GM12873 (cell line): ENCODE results near the gene SEMA4B.

Experiments used
- TF ChIP-seq, protein P1 (sequence below): IDR thresholded peaks from 2 replicates; pipeline ENCODE4 v1.5.1; 2012; ENCODE audit warnings: low read depth, mild to moderate bottlenecking, moderate library complexity, low read length, control low read depth; ENCODE audit not compliant: insufficient read depth; ENCODE audit errors: missing control alignments

Gene SEMA4B

DNA sequence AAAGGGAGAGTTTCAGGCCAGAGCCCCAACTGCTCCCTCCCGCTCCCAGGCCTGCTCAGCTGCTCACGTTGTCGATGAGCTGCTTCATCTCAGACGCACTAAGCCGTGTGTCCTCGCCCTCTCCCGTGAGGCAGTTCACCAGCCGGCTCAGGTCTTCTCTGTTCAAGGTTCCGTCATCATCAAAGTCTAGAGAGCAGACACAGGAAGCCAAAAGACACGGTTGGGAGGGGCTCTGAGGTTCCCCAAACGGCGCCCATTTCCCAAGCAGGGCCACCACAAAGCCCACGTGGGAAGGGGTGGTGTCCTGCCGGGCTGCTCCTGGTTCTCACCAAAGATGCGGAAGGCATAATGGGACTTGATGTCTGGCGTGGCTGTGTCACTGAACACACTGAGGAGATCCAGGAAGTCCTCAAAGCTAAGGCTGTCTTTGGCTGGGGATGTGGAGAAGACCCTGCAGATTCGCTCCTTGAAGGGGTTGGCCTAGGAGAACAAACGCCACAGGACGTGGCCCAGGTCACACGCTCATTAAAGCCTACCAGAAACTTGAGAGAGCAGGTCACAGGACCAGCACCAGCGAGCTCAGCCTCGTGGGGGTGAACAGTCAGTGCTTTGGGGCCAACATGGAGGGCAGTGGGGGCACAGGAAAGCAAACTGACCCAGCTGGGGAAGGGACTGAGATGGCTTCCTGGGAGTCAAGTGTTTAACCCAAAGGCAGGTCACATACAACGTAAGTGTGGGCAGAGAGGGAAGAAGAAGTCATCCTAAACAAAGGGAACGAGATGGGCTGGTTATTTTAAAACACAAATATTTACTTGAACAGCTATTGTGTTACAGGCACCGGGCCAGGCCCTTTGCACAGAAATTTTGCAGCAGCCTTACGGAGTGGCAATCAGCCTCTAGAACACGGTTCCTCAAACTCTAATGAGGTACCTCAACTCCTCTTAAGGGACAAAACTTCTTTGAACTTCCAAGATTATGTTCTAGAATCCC lies 30.2 kb downstream of the SEMA4B start:
- TF ChIP-seq, protein P1, sequence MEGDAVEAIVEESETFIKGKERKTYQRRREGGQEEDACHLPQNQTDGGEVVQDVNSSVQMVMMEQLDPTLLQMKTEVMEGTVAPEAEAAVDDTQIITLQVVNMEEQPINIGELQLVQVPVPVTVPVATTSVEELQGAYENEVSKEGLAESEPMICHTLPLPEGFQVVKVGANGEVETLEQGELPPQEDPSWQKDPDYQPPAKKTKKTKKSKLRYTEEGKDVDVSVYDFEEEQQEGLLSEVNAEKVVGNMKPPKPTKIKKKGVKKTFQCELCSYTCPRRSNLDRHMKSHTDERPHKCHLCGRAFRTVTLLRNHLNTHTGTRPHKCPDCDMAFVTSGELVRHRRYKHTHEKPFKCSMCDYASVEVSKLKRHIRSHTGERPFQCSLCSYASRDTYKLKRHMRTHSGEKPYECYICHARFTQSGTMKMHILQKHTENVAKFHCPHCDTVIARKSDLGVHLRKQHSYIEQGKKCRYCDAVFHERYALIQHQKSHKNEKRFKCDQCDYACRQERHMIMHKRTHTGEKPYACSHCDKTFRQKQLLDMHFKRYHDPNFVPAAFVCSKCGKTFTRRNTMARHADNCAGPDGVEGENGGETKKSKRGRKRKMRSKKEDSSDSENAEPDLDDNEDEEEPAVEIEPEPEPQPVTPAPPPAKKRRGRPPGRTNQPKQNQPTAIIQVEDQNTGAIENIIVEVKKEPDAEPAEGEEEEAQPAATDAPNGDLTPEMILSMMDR = no peak

DNA sequence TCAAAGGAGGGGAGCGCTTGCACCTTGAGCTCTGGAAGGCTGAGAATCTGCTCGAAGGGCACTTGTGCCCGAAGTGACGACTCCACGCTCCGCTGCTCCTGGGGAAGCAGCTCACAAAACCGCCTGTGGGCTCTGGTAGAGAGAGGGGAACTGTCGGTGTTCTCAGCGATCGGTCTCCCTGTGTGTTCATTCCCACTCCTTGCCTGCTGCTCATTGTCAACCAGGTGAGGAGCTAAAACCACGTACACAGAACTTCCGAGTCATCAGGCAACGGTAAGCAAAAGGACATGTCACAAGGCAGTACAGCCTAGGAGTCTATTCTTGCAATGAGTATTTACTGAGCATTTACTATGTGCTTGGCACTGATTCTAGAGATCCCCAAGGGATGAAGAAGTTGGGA lies 31.1 kb downstream of the SEMA4B start:
- TF ChIP-seq, protein P1 = no peak

DNA sequence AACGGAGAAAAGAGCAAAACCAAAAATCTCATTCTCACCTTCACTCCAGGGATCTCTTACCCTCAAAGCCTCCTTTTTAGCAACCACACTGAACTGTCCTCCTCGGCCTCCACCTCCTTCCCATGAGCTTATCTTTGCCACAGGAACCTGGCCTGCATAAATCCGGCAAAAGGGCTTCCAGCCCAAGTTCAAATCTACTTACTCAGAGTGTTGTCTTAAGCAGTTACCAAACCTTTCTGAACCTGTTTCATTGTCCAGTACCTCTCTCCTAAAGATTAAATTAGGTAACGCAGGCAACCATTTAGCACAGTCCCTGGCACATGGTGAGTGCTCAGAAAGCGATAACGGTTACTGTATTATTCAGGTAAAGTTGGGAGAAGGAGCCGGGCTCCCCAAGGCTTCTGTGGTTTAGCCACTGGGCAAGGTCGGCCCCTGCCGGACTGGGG lies 31.8 kb downstream of the SEMA4B start:
- TF ChIP-seq, protein P1 = peak; percentile 56

DNA sequence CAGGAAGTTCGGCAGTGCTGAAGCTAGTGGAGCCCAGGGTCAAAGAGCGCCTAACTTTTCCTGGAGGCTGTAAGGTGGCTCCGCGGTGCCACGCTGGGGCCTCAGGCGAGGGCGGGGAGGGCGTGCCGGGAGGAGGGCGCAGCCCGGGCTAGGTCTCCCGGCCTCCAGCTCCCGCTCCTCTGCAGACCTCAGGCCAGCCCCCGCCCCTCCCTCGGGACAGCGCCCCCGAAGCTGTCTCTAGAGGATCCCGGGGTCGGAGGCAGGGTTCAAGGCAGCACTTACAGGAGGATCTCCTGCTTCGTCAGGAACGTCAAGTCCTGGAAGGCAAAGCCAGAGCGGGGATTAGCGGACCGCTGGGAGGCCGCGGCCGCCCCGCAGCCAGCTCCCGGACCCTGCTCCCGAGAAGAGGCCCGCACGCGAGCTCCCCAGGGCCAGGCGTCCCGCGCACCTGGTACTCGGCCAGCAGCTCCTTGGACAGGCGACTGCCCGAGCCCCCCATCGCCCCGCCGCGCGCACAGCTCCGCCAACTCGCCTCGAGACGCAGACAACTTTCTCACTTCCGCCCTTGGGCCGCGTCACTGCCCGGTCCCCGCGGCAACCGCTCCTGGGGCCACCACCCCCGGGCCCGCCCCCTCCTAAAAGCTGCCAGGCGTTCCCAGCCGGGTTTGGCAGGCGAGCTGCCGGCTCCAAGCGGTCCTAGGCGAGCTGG lies 32.4 kb downstream of the SEMA4B start, which contains the start of gene CIB1:
TSS of gene CIB1 (minus strand) at position 555 of the 709 bp plus-strand sequence. CDS start at position 499, 56 bp downstream.
- TF ChIP-seq, protein P1 = no peak

DNA sequence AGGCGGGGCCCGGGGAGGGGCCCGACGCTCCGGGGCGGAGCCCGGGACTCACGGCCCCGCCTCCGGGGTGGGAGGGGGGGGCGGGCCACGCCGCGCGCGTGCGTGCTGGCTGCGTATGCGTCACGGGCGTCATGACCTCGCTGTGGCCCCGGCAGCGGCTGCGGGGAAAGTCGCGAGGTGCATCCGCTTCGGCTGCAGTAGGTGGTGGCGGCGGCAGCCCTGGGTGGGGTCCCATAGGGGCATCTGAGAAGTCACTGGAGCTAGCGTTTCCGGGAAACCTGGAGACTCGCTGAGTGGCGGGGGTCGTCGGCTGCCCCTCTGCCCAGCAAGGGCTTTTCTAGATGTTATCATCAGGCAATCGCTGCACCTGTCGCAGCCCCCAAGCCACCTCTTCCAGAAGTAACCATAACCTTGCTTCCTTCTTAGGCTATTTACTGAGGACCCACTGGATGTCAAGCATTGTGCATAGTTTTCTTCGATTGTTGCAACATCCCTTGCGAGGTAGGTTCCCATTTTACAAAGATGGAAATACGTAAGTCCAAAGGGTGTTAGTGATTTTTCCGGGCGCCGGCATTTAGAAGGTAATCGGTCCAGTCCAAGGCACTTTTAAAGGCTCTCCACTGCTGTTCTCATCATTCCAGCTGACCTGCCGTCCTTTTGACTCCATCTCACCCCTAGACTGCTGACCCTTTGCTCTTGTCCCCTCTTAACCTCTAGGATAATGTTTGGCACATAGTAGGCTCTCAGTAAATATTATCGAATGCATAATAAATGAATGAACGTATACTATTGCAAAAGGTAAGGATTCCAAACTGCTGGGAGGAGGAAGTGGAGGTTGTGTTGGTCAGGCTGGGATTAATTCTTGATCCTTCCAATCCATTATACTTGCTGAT lies 33.2 kb downstream of the SEMA4B start, which contains the start of gene GDPGP1:
TSS of gene GDPGP1 (plus strand) at position 114 of the 893 bp plus-strand sequence. CDS start 6,700 bp downstream, outside the sequence.
- TF ChIP-seq, protein P1 = no peak

DNA sequence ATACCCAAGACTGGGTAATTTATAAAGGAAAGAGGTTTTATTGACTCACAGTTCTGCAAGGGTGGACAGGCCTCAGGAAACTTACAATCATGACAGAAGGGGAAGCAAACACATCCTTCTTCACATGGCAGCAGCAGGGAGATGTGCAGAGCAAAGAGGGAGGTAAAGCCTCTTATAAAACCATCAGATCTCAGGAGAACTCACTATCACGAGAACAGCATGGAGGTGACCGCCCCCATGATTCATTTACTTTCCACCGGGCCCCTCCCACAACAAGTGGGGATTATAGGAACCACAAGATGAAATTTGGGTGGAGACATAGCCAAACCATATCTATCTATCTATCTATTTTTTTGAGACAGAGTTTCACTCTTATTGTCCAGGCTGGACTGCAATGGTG lies 38.2 kb downstream of the SEMA4B start:
- TF ChIP-seq, protein P1 = no peak

DNA sequence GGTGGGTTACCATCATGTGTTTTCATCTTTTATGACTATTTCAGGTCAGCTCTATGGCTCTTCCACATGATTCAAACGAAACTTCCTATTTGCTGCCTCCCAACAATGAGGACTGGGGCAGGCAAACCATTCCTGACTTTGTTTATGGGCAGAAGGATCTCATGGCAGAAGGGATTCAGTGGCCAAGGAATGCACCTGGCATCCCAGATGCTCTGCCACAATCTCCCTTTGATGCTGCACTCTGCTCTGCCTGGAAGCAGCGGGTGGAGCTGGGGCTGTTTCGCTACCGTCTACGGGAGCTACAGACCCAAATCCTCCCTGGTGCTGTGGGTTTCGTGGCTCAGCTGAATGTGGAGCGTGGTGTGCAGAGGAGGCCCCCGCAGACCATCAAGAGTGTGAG lies 39.7 kb downstream of the SEMA4B start:
- TF ChIP-seq, protein P1 = no peak
